ENCODE measurements around the gene CD2.

The CD2 gene

DNA sequence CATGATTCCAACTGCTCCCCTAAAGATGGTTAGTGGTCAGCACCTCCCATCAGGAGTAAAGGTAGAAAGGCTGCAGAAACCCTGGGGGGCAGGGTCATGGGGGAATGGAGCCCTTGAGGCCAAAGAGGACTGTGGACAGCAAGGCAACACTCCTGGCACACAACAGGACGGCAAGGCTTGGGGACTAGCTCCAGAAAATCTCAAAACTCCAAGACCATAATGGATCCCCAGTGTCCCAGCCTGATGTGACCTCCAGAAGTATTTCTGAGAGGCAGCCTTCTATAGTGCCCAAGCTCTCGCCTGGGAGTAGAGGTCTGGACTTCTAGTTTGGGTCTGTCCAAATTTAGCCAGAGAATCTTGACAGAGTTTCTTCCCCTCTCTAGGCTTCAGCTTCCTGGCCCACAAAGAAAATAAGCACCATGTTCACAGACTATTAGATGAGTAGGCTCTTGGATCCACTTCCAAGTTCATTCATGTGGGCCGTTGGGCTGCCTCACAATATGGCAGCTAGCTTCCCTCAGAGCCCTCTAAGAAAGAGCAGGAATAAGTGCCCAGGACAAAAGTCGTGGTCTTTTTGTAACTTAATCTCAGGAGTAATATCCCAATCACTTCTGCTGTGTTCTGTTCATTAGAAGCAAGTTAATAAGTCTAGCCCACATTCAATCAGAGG, 6.9 kb downstream of the CD2 start:
- Histone ChIP-seq H3K27ac (ENCODE audit: low read length) (no peak overlapping the region), H3K4me3 (ENCODE audit: low read length) (no peak overlapping the region), H3K36me3 (ENCODE audit: control insufficient read depth, insufficient read depth, low read length) (no peaks in the 10 kb centered on the region), H3K27me3 (ENCODE audit: control insufficient read depth, insufficient read depth, low read length) (no peaks in the 10 kb centered on the region), H3K9me3 (ENCODE audit: control insufficient read depth, insufficient read depth, low read length) (no peaks in the 10 kb centered on the region), H3K4me1 (ENCODE audit: control insufficient read depth, insufficient read depth, low read length) (no peaks in the 10 kb centered on the region; the same call in 1 of the 2 replicates)
- WGBS (ENCODE audit: insufficient coverage, insufficient read length): no CpG with 5 or more reads among the region's 4 CpGs
- no peak for DNase-seq (ENCODE audit: low read depth, low spot score)

DNA sequence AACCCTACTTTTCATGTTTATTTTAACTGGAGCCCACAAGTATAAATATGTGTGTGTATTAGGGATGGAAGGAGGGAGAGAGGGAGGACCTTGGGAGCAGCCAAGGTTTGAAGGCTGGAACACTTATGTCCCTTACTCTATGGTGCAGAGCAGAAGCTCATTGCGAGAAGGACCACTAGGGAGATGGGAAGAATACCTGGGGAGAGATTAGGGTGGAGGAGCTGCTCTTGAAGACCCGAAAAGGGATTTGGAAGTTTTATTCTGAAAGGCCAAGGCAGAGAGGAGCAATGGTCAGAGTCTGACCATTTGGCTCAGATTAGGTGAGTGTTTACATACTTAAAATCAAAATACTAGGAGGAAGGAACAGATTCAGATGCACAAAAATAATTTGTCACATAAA, 8.1 kb downstream of the CD2 start:
- Histone ChIP-seq H3K27me3 (ENCODE audit: control insufficient read depth, insufficient read depth, low read length) (no peaks in the 10 kb centered on the region), H3K4me3 (ENCODE audit: low read length) (no peak overlapping the region)
- WGBS (ENCODE audit: insufficient coverage, insufficient read length): no CpG with 5 or more reads among the region's 2 CpGs

DNA sequence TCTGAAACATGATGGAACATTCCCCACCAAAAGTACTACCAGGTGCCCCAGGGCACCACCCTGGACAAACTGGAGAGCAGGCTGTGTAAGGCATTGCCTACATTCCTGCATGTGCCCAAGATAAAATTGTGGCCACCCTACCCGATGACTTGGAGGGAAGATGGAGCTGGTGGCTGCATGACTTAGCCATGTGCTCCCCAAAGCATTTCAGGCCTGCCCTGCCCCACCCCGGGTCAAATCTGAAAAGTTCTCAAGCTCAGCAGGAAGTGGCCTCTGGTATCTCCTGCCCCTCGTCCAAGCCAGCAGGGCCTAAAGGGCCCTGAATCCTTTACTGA, 8.5 kb downstream of the CD2 start:
- Histone ChIP-seq H3K36me3 (ENCODE audit: control insufficient read depth, insufficient read depth, low read length) (no peaks in the 10 kb centered on the region), H3K9me3 (ENCODE audit: control insufficient read depth, insufficient read depth, low read length) (no peaks in the 10 kb centered on the region), H3K27me3 (ENCODE audit: control insufficient read depth, insufficient read depth, low read length) (no peaks in the 10 kb centered on the region), H3K27ac (ENCODE audit: low read length) (no peak overlapping the region), H3K4me3 (ENCODE audit: low read length) (no peak overlapping the region), H3K4me1 (ENCODE audit: control insufficient read depth, insufficient read depth, low read length) (no peaks in the 10 kb centered on the region; the same call in 1 of the 2 replicates)
- no peak for DNase-seq (ENCODE audit: low read depth, low spot score)
- no CpG with 5 or more reads among the region's 3 CpGs for whole genome bisulfite sequencing (ENCODE audit: insufficient coverage, insufficient read length)

More for the DNA sequence above, 8.1 kb downstream of the CD2 start:
- no peaks in the 10 kb centered on the region for H3K9me3 ChIP-seq (ENCODE audit: control insufficient read depth, insufficient read depth, low read length)
- no peak overlapping the region for H3K27ac ChIP-seq (ENCODE audit: low read length)
- no peak for DNase-seq (ENCODE audit: low read depth, low spot score)
- no peaks in the 10 kb centered on the region; the same call in 1 of the 2 replicates for H3K4me1 ChIP-seq (ENCODE audit: control insufficient read depth, insufficient read depth, low read length)
- no peaks in the 10 kb centered on the region for H3K36me3 ChIP-seq (ENCODE audit: control insufficient read depth, insufficient read depth, low read length)

DNA sequence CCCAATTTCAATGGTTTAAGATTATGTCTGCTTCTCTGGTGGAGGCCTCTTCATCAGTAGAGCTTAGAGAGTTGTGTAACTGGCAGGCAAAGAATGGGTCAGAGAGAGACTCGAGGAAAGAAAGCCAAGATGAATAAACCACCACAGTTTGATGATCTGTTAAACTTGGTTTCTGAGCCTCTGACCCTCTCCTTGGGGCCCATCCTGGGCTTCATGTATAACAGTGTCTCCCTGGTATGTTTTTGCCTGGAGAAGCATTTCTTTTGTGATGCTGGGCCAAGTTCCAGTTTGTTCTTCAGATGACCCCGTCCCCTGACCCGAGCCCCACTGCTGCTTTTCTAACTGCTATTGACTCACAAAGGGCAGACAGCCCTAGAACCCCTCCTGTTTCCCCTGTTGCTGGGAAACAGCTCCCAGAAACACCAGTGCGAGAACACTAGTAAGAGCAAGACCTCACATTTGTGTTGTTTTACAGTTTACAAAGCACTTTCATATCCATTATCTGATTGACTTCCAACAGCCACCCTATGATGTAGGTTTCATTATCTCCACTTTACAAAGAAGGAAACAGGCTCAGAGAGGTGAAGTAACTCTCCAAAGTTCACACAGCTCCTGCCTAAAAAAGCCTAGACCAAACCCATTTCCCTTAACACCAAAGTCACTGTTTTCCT, 9.0 kb downstream of the CD2 start:
- no peaks in the 10 kb centered on the region for H3K27me3 ChIP-seq (ENCODE audit: control insufficient read depth, insufficient read depth, low read length)
- H3K36me3 ChIP-seq (ENCODE audit: control insufficient read depth, insufficient read depth, low read length): no peaks in the 10 kb centered on the region
- no peak overlapping the region for H3K4me3 ChIP-seq (ENCODE audit: low read length)
- no CpG with 5 or more reads among the region's 4 CpGs for WGBS (ENCODE audit: insufficient coverage, insufficient read length)
- no peak for DNase-seq (ENCODE audit: low read depth, low spot score)
- no peak overlapping the region for H3K27ac ChIP-seq (ENCODE audit: low read length)
- H3K9me3 ChIP-seq (ENCODE audit: control insufficient read depth, insufficient read depth, low read length): no peaks in the 10 kb centered on the region
- H3K4me1 ChIP-seq (ENCODE audit: control insufficient read depth, insufficient read depth, low read length): no peaks in the 10 kb centered on the region; the same call in 1 of the 2 replicates

DNA sequence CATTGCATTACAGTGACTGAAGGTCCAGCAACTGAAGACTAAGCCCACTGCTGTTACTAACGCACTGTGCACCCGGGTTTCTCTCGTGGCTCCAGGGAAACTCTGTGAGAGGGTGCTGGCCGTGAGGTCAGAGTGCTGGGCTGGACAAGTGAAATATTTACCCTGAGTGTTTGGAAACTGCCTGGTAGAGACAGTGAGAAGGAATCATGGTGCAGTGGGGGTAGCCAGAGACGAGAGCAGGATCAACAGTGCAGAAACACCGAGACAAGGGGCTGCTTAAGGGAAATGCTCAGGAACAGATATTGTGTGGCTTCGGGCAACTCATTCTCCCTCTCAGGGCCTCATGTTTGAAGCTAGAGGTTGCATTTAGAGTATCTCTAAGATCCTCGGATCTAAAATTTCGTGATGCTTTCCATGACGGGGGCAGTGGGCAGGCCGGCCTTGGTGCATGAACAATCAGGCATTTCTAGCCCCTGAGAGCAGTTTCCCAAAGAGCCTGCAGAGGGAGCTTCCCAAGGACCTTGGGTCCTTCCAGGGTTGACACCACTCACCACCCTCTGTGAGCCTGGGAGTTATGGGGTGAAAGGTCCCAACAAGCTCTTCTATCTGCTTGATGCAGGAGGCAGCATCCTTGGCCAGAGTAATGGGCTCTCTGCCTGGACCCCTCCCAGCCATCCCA, 9.7 kb downstream of the CD2 start:
- Histone ChIP-seq H3K4me1 (ENCODE audit: control insufficient read depth, insufficient read depth, low read length) (no peaks in the 10 kb centered on the region; the same call in 1 of the 2 replicates), H3K9me3 (ENCODE audit: control insufficient read depth, insufficient read depth, low read length) (no peaks in the 10 kb centered on the region), H3K27ac (ENCODE audit: low read length) (no peak overlapping the region), H3K36me3 (ENCODE audit: control insufficient read depth, insufficient read depth, low read length) (no peaks in the 10 kb centered on the region), H3K27me3 (ENCODE audit: control insufficient read depth, insufficient read depth, low read length) (no peaks in the 10 kb centered on the region), H3K4me3 (ENCODE audit: low read length) (no peak overlapping the region)
- no CpG with 5 or more reads among the region's 11 CpGs for WGBS (ENCODE audit: insufficient coverage, insufficient read length)
- DNase-seq (ENCODE audit: low read depth, low spot score): peak; percentile 11

DNA sequence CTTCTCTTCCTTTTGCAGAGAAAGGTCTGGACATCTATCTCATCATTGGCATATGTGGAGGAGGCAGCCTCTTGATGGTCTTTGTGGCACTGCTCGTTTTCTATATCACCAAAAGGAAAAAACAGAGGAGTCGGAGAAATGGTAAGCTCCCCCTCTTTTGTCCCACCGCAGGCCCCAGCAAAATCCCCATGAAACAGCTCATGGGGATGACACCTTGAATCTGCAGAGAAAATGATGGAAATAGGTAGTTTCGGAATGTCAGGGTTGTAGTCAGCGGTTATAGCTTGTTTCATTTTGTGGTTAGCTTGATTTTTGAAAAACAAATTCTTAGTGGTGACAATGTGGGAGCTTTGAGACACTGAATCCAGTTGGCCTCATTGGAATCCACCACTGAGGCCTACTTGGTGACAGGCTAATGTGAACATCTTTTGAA, 10.3 kb downstream of the CD2 start:
- DNase-seq (ENCODE audit: low read depth, low spot score): no peak
- Histone ChIP-seq H3K27ac (ENCODE audit: low read length) (no peak overlapping the region), H3K4me1 (ENCODE audit: control insufficient read depth, insufficient read depth, low read length) (no peaks in the 10 kb centered on the region; the same call in 1 of the 2 replicates), H3K27me3 (ENCODE audit: control insufficient read depth, insufficient read depth, low read length) (no peaks in the 10 kb centered on the region), H3K4me3 (ENCODE audit: low read length) (no peak overlapping the region), H3K9me3 (ENCODE audit: control insufficient read depth, insufficient read depth, low read length) (no peaks in the 10 kb centered on the region), H3K36me3 (ENCODE audit: control insufficient read depth, insufficient read depth, low read length) (no peaks in the 10 kb centered on the region)
- no CpG with 5 or more reads among the region's 5 CpGs for WGBS (ENCODE audit: insufficient coverage, insufficient read length)

DNA sequence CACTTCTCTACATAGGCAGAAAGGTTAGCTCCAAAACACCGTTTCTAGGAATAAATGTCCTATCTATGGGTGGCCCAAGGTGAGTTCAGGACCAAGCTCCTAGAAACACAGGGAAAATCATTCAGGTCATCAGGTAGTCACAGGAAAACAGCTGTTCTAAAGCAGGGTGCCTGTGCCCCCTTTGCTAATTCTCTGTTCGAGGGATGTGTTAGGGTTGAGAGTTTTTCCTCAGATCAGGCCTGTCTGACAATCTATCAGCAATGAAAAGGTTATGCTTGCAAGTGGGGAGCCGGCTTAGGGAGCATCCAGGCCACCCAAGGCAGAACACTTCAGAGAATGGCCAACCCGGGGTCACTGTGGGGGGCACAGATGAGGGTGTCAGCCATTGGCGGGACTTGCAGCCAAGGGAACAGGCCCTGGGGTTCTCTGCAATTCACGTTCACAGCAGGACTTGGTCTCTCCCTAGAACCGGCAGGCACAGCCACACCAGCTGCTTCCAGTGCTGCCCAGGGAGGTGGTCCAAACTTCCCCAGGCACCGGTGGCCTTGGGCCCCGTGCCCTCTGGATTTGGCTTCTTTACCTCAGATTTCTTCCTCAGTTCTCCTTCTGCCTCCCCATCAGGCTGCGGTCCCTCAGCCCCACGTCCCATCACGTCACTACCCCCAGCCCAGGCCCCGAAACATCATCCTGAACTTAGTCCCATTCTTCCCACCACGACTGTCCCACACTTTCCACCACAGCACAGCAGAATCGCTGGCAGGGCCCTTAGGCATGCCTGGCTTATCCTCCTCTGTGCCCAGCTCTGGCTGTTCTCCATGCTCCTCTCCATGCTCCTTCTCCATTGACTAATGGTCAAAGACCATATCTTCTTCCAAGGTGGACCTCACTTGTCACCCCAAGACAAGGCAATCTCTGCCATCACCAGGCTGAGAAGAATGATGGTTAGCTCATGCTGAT, 11.0 kb downstream of the CD2 start:
- no peaks in the 10 kb centered on the region; the same call in 1 of the 2 replicates for H3K4me1 ChIP-seq (ENCODE audit: control insufficient read depth, insufficient read depth, low read length)
- no peak for DNase-seq (ENCODE audit: low read depth, low spot score)
- no peaks in the 10 kb centered on the region for H3K27me3 ChIP-seq (ENCODE audit: control insufficient read depth, insufficient read depth, low read length)
- H3K27ac ChIP-seq (ENCODE audit: low read length): no peak overlapping the region
- no peaks in the 10 kb centered on the region for H3K9me3 ChIP-seq (ENCODE audit: control insufficient read depth, insufficient read depth, low read length)
- H3K4me3 ChIP-seq (ENCODE audit: low read length): no peak overlapping the region
- no peaks in the 10 kb centered on the region for H3K36me3 ChIP-seq (ENCODE audit: control insufficient read depth, insufficient read depth, low read length)
- no CpG with 5 or more reads among the region's 15 CpGs for WGBS (ENCODE audit: insufficient coverage, insufficient read length)

DNA sequence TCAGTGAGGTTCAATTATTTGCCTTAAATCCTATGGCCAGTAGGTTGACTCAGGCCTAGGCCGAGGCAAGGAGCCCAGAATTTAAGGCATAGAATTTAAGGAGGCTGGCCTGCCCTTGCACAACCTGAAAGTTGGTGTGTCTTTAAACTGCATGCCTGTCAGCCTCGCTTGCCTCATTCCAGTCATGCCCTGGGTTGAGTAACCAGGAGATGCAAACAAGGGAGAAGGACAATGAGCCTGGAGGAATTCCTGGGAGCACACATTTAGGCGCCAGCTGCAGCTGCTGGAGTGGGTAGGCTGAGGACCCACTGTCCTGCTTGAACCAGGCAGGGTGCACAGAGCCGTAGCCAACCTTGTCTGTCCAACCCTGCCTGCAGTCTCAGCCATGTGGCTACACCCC, 11.7 kb downstream of the CD2 start:
- no CpG with 5 or more reads among the region's 4 CpGs for WGBS (ENCODE audit: insufficient coverage, insufficient read length)
- Histone ChIP-seq H3K36me3 (ENCODE audit: control insufficient read depth, insufficient read depth, low read length) (no peaks in the 10 kb centered on the region), H3K9me3 (ENCODE audit: control insufficient read depth, insufficient read depth, low read length) (no peaks in the 10 kb centered on the region), H3K4me1 (ENCODE audit: control insufficient read depth, insufficient read depth, low read length) (no peaks in the 10 kb centered on the region; the same call in 1 of the 2 replicates), H3K4me3 (ENCODE audit: low read length) (no peak overlapping the region), H3K27me3 (ENCODE audit: control insufficient read depth, insufficient read depth, low read length) (no peaks in the 10 kb centered on the region), H3K27ac (ENCODE audit: low read length) (no peak overlapping the region)
- no peak for DNase-seq (ENCODE audit: low read depth, low spot score)

DNA sequence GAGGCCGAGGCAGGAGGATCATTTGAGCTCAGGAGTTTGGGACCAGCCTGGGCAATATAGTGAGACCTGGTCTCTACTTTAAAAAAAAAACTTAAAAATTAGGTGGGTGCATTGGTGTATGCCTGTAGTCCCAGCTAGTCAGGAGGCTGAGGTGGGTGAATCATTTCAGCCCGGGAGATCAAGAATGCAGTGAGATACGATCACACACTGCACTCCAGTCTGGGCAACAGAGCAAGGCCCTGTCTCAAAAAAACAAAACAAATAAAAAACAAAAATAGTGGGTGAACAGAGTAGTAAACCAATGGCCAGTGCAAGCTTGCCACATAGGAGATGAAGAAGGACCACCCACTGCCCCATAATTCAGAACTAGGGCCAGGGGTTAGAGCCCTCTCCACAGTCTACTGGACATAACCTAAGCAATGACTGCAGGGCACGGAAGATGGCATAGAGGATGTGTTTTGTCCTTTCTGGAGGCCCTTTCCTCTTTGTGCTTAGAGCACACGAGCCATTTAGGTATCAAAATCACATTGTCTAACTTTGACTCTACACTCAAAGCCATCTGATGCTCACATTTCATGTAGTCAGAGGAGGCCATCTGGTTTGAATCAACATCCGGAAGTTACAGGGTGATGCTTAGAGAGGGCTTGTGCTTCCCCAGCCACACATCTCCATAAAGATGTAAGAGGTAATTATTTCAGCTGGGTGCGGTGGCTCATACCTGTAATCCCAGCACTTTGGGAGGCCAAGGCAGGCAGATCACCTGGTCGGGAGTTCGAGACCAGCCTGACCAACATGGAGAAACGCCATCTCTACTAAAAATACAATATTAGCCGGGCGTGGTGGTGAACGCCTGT, 12.6 kb downstream of the CD2 start:
- H3K4me3 ChIP-seq (ENCODE audit: low read length): no peak overlapping the region
- no peaks in the 10 kb centered on the region; the same call in 1 of the 2 replicates for H3K4me1 ChIP-seq (ENCODE audit: control insufficient read depth, insufficient read depth, low read length)
- H3K9me3 ChIP-seq (ENCODE audit: control insufficient read depth, insufficient read depth, low read length): no peaks in the 10 kb centered on the region
- no CpG with 5 or more reads among the region's 13 CpGs for WGBS (ENCODE audit: insufficient coverage, insufficient read length)
- DNase-seq (ENCODE audit: low read depth, low spot score): no peak
- H3K27me3 ChIP-seq (ENCODE audit: control insufficient read depth, insufficient read depth, low read length): no peaks in the 10 kb centered on the region
- no peak overlapping the region for H3K27ac ChIP-seq (ENCODE audit: low read length)
- H3K36me3 ChIP-seq (ENCODE audit: control insufficient read depth, insufficient read depth, low read length): no peaks in the 10 kb centered on the region
